HEK293 (cell line): ENCODE results near the gene CIRBP.

Experiments
- BCL11B ChIP-seq: fragments of 450-650 bp; formaldehyde crosslinking; IDR thresholded peaks from 2 replicates; pipeline ENCODE4 v1.5.1; 2016; ENCODE audit warnings: low read depth, missing biosample characterization, missing genetic modification characterization
- GLIS1 ChIP-seq: fragments of 450-650 bp; formaldehyde crosslinking; IDR thresholded peaks from 2 replicates; pipeline ENCODE4 v1.5.1; 2016; ENCODE audit warnings: missing biosample characterization, missing genetic modification characterization
- GLIS2 ChIP-seq: fragments of 450-650 bp; formaldehyde crosslinking; IDR thresholded peaks from 2 replicates; pipeline ENCODE4 v1.5.1; 2016; ENCODE audit warnings: missing biosample characterization, missing genetic modification characterization
- HOXD13 ChIP-seq: sonication (generic); formaldehyde crosslinking; IDR thresholded peaks from 2 replicates; pipeline ENCODE4 v1.8.0; 2022; ENCODE audit warnings: missing genetic modification reagents, borderline replicate concordance
- INSM2 ChIP-seq: fragments of 450-650 bp; formaldehyde crosslinking; IDR thresholded peaks from 2 replicates; pipeline ENCODE4 v1.5.1; 2016; ENCODE audit warnings: missing biosample characterization, missing genetic modification characterization
- KLF10 ChIP-seq: fragments of 450-650 bp; IDR thresholded peaks from 2 replicates; pipeline ENCODE4 v1.5.1; 2018; ENCODE audit warnings: missing biosample characterization, mild to moderate bottlenecking, missing genetic modification characterization
- KLF7 ChIP-seq: fragments of 450-650 bp; formaldehyde crosslinking; IDR thresholded peaks from 2 replicates; pipeline ENCODE4 v1.5.1; 2016; ENCODE audit warnings: missing biosample characterization, missing genetic modification characterization, borderline replicate concordance
- KLF9 ChIP-seq: fragments of 450-650 bp; formaldehyde crosslinking; IDR thresholded peaks from 2 replicates; pipeline ENCODE4 v1.5.1; 2016; ENCODE audit warnings: missing biosample characterization, missing genetic modification characterization, low read depth
- SCRT1 ChIP-seq: fragments of 450-650 bp; formaldehyde crosslinking; IDR thresholded peaks from 2 replicates; pipeline ENCODE4 v1.5.1; 2016; ENCODE audit warnings: missing biosample characterization, missing genetic modification characterization, borderline replicate concordance
- ZBTB1 ChIP-seq: fragments of 450-650 bp; formaldehyde crosslinking; IDR thresholded peaks from 2 replicates; pipeline ENCODE4 v1.5.1; 2016; ENCODE audit warnings: missing biosample characterization, missing genetic modification characterization
- ZIC2 ChIP-seq: fragments of 450-650 bp; formaldehyde crosslinking; IDR thresholded peaks from 2 replicates; pipeline ENCODE4 v1.5.1; 2016; ENCODE audit warnings: missing biosample characterization, missing genetic modification characterization
- ZNF133 ChIP-seq: fragments of 450-650 bp; formaldehyde crosslinking; IDR thresholded peaks from 2 replicates; pipeline ENCODE4 v1.5.1; 2016; ENCODE audit warnings: missing biosample characterization, missing genetic modification characterization
- ZNF221 ChIP-seq: fragments of 450-650 bp; formaldehyde crosslinking; IDR thresholded peaks from 2 replicates; pipeline ENCODE4 v1.5.1; 2017; ENCODE audit warnings: missing biosample characterization, missing genetic modification characterization, borderline replicate concordance
- ZNF24 ChIP-seq: fragments of 450-650 bp; formaldehyde crosslinking; IDR thresholded peaks from 2 replicates; pipeline ENCODE4 v1.5.1; 2016; ENCODE audit warnings: missing biosample characterization, missing genetic modification characterization
- ZNF280C ChIP-seq: fragments of 450-650 bp; formaldehyde crosslinking; IDR thresholded peaks from 2 replicates; pipeline ENCODE4 v1.5.1; 2016; ENCODE audit warnings: missing biosample characterization, missing genetic modification characterization
- ZNF302 ChIP-seq: fragments of 450-650 bp; formaldehyde crosslinking; IDR thresholded peaks from 2 replicates; pipeline ENCODE4 v1.5.1; 2016; ENCODE audit warnings: missing biosample characterization, missing genetic modification characterization, low read depth
- ZNF37A ChIP-seq: fragments of 450-650 bp; IDR thresholded peaks from 2 replicates; pipeline ENCODE4 v1.5.1; 2018; ENCODE audit warnings: missing biosample characterization, missing genetic modification characterization
- ZNF423 ChIP-seq: fragments of 450-650 bp; formaldehyde crosslinking; IDR thresholded peaks from 2 replicates; pipeline ENCODE4 v1.5.1; 2016; ENCODE audit warnings: missing biosample characterization, missing genetic modification characterization
- ZNF473 ChIP-seq: fragments of 450-650 bp; formaldehyde crosslinking; IDR thresholded peaks from 2 replicates; pipeline ENCODE4 v1.5.1; 2017; ENCODE audit warnings: missing biosample characterization, missing genetic modification characterization
- ZNF48 ChIP-seq: fragments of 450-650 bp; formaldehyde crosslinking; IDR thresholded peaks from 2 replicates; pipeline ENCODE4 v1.5.1; 2016; ENCODE audit warnings: missing biosample characterization, missing genetic modification characterization
- ZNF692 ChIP-seq: fragments of 450-650 bp; formaldehyde crosslinking; IDR thresholded peaks from 2 replicates; pipeline ENCODE4 v1.5.1; 2016; ENCODE audit warnings: missing biosample characterization, missing genetic modification characterization
- ZNF76 ChIP-seq: fragments of 450-650 bp; formaldehyde crosslinking; IDR thresholded peaks from 2 replicates; pipeline ENCODE4; 2016; ENCODE audit warnings: low read depth, missing biosample characterization, missing genetic modification characterization, borderline replicate concordance
- TF ChIP-seq, protein P1 (sequence below): fragments of 450-650 bp; formaldehyde crosslinking; optimal IDR thresholded peaks from 2 replicates; pipeline ENCODE3; 2016; ENCODE audit warnings: missing biosample characterization, mild to moderate bottlenecking, missing genetic modification characterization
- TF ChIP-seq, protein P2 (sequence below): fragments of 450-650 bp; formaldehyde crosslinking; IDR thresholded peaks from 2 replicates; pipeline ENCODE4 v1.5.1; 2016; ENCODE audit warnings: missing biosample characterization, missing genetic modification characterization
- TF ChIP-seq, protein P3 (sequence below): fragments of 450-650 bp; formaldehyde crosslinking; IDR thresholded peaks from 2 replicates; pipeline ENCODE4 v1.5.1; 2016; ENCODE audit warnings: missing biosample characterization, missing genetic modification characterization
- TF ChIP-seq, protein P4 (sequence below): fragments of 450-650 bp; formaldehyde crosslinking; IDR thresholded peaks from 2 replicates; pipeline ENCODE4 v1.5.1; 2016; ENCODE audit warnings: missing biosample characterization, missing genetic modification characterization

Gene CIRBP

GRCh38 chr19:1248786-1249297 is 20.3 kb upstream of the CIRBP start (continued):
- TF ChIP-seq ZNF423 (tag by site-specific recombination) (peak; percentile 70; the same call in 1 of the 2 replicates), HOXD13 (CRISPR knock-in tag) (no peak), ZNF692 (tag by site-specific recombination) (peak; percentile 4), ZNF221 (no peak), INSM2 (tag by site-specific recombination) (0 out of 2 replicates have a peak, but pooled peaks have one; percentile 48), ZNF48 (tag by site-specific recombination) (no peak), GLIS2 (peak; percentile 76), KLF9 (tag by site-specific recombination) (peak; percentile 98), ZNF302 (tag by site-specific recombination) (no peak), KLF10 (tag by site-specific recombination) (peak; percentile 94), ZNF37A (no peak), ZNF473 (no peak), ZBTB1 (tag by site-specific recombination) (0 out of 2 replicates have a peak, but pooled peaks have one; percentile 46), GLIS1 (tag by site-specific recombination) (peak; percentile 6), ZIC2 (peak; percentile 55; the same call in 1 of the 2 replicates), SCRT1 (tag by site-specific recombination) (no peak), ZNF133 (no peak), ZNF24 (tag by site-specific recombination) (no peak), KLF7 (tag by site-specific recombination) (0 out of 2 replicates have a peak, but pooled peaks have one; percentile 45), ZNF280C (tag by site-specific recombination) (no peak), ZNF76 (tag by site-specific recombination) (peak; percentile 13; the same call in 1 of the 2 replicates), BCL11B (peak; percentile 82)
- TF ChIP-seq, protein P1, sequence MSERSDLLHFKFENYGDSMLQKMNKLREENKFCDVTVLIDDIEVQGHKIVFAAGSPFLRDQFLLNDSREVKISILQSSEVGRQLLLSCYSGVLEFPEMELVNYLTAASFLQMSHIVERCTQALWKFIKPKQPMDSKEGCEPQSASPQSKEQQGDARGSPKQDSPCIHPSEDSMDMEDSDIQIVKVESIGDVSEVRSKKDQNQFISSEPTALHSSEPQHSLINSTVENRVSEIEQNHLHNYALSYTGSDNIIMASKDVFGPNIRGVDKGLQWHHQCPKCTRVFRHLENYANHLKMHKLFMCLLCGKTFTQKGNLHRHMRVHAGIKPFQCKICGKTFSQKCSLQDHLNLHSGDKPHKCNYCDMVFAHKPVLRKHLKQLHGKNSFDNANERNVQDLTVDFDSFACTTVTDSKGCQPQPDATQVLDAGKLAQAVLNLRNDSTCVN: peak; percentile 74
- TF ChIP-seq, protein P2, sequence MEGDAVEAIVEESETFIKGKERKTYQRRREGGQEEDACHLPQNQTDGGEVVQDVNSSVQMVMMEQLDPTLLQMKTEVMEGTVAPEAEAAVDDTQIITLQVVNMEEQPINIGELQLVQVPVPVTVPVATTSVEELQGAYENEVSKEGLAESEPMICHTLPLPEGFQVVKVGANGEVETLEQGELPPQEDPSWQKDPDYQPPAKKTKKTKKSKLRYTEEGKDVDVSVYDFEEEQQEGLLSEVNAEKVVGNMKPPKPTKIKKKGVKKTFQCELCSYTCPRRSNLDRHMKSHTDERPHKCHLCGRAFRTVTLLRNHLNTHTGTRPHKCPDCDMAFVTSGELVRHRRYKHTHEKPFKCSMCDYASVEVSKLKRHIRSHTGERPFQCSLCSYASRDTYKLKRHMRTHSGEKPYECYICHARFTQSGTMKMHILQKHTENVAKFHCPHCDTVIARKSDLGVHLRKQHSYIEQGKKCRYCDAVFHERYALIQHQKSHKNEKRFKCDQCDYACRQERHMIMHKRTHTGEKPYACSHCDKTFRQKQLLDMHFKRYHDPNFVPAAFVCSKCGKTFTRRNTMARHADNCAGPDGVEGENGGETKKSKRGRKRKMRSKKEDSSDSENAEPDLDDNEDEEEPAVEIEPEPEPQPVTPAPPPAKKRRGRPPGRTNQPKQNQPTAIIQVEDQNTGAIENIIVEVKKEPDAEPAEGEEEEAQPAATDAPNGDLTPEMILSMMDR (tag by site-specific recombination): peak; percentile 66
- TF ChIP-seq, protein P3, sequence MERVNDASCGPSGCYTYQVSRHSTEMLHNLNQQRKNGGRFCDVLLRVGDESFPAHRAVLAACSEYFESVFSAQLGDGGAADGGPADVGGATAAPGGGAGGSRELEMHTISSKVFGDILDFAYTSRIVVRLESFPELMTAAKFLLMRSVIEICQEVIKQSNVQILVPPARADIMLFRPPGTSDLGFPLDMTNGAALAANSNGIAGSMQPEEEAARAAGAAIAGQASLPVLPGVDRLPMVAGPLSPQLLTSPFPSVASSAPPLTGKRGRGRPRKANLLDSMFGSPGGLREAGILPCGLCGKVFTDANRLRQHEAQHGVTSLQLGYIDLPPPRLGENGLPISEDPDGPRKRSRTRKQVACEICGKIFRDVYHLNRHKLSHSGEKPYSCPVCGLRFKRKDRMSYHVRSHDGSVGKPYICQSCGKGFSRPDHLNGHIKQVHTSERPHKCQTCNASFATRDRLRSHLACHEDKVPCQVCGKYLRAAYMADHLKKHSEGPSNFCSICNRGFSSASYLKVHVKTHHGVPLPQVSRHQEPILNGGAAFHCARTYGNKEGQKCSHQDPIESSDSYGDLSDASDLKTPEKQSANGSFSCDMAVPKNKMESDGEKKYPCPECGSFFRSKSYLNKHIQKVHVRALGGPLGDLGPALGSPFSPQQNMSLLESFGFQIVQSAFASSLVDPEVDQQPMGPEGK (tag by site-specific recombination): peak; percentile 95
- TF ChIP-seq, protein P4, sequence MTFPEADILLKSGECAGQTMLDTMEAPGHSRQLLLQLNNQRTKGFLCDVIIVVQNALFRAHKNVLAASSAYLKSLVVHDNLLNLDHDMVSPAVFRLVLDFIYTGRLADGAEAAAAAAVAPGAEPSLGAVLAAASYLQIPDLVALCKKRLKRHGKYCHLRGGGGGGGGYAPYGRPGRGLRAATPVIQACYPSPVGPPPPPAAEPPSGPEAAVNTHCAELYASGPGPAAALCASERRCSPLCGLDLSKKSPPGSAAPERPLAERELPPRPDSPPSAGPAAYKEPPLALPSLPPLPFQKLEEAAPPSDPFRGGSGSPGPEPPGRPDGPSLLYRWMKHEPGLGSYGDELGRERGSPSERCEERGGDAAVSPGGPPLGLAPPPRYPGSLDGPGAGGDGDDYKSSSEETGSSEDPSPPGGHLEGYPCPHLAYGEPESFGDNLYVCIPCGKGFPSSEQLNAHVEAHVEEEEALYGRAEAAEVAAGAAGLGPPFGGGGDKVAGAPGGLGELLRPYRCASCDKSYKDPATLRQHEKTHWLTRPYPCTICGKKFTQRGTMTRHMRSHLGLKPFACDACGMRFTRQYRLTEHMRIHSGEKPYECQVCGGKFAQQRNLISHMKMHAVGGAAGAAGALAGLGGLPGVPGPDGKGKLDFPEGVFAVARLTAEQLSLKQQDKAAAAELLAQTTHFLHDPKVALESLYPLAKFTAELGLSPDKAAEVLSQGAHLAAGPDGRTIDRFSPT (tag by site-specific recombination): peak; percentile 68
